ENCODE data around the gene PDE6G. TPM values are rescaled to one million over a fixed set of nuclear protein-coding genes. Genes with fewer than 3 reads are reported as not detected.

Gene PDE6G
- total and polyA plus RNA-seq, 2 of the 13 experiments (the other 11 are each of a cell fraction or from before 2014, with no cell fraction given): 1.4 to 6.7 TPM

DNA sequence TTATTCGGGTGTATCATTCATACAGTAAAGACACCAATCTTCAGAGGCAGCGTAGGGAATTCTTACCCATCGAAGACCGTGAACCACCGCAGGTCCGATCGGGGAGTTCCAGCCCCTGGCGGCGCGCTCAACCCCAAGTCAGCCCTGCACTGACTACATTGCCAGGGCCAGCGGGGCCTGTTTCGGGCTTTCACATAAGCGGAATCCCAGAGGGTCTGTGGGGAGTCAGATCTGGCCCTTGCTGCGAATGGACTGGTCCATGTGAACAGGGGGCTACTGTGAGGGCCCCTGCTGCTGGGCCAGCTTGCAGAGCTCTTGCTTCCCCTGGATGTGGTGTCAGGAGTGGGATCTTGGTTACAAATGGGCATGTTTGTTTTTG lies 7.6 kb downstream of the PDE6G start:
- Histone ChIP-seq H3K79me2 (ENCODE audit: insufficient read depth, low read length) (no peaks in the 10 kb centered on the region), H3K4me1 (ENCODE audit: insufficient read depth, low read length) (peaks cover 28% of the 10 kb centered on the region), H3K4me3 (replicated peaks in 1 of 3; ENCODE audit: insufficient read depth in 1 of 3, low read depth in 2 of 3, low read length in 3 of 3) (no peak overlapping the region), H3K36me3 (replicated peaks in 1 of 2; ENCODE audit: control insufficient read depth in 1 of 2, insufficient read depth in 2 of 2, low read length in 2 of 2) (no peaks in the 10 kb centered on the region), H3K9me3 (ENCODE audit: low read length) (peaks cover 6% of the 10 kb centered on the region; the same call in 1 of the 2 replicates), H3K4me2 (ENCODE audit: low read depth, low read length) (no peak overlapping the region), H3K27ac (ENCODE audit: extremely low read length, insufficient read depth, low read length) (no peak overlapping the region), H4K20me1 (ENCODE audit: insufficient read depth, low read length) (no peaks in the 10 kb centered on the region), H3K27me3 (ENCODE audit: control insufficient read depth in 1 of 2, insufficient read depth in 2 of 2, low read length in 2 of 2) (0 out of 5 replicates have a peak, but pooled peaks cover 0 to 7% of the 10 kb centered on the region in 2 experiments), H2AFZ (ENCODE audit: low read length) (no peak overlapping the region), H3K9ac (ENCODE audit: insufficient read depth, low read depth, low read length) (no peak overlapping the region)
- ChIA-PET POLR2A (no interaction called here), CTCF (ENCODE audit: low intra/inter-chr PET ratio, low total read pairs) (no interaction called here)
- TF ChIP-seq FOXK1 (CRISPR knock-in tag; IDR thresholded peaks at IDR 0.05; ENCODE audit: borderline replicate concordance, low read depth) (no peak), SALL1 (CRISPR knock-in tag; IDR thresholded peaks at IDR 0.05) (no peak), PLRG1 (conservative IDR thresholded peaks at IDR 0.05) (no peak)
- 82% methylated on average over 13 of the region's 14 CpGs for WGBS (ENCODE audit: low lambda C conversion rate)
- FAIRE-seq: no peak
- ATAC-seq: no peak
- no peak for DNase-seq (ENCODE audit: low spot score)
- intact Hi-C loops (cut with micrococcal nuclease; ENCODE audit: unreplicated experiment) (no loop called here), in situ Hi-C loops (cut with HindIII; ENCODE audit: extremely low pct_ligation_motif_present, low pct_unique_long_range_greater_than_20kb) (no loop called here)
- BruUV-seq (replicated peaks): no TSS peak

DNA sequence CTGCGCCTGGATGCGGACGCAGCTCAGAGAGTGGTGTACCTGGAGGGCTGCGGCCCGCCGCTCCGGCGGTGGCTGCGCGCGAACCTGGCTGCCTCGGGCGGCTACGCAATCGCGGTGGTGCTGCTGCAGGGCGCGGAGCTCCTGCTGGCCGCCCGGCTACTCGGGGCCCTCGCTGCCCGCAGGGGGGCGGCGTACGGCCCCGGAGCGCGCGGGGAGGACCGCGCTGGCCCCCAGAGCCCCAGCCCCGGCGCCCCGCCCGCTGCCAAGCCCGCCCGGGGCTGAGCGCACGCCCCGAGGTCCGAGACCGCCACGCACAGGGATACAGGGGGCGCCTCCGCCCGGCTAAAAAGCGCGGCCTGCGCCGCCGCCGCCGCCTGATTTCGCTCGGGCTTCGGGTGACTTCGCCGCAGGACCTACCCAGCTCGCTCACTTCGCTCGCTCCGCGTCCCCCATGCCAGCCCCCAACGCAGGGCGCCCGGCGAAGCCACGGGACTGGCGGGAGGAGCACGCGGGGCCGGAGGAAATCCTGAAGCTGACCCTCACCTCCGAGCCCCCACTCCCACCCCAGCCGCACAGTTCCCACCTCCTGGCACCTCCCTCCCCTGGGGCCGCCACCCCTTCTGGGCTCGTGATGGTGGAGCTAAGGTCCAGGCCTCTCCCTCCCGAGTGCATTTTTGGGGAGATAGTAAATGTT lies 8.2 kb downstream of the PDE6G start:
- 90% methylated on average over 74 of the region's 78 CpGs for WGBS (ENCODE audit: low lambda C conversion rate)
- Histone ChIP-seq H3K4me3 (replicated peaks in 1 of 3; ENCODE audit: insufficient read depth in 1 of 3, low read depth in 2 of 3, low read length in 3 of 3) (no peak overlapping the region), H3K36me3 (replicated peaks in 1 of 2; ENCODE audit: control insufficient read depth in 1 of 2, insufficient read depth in 2 of 2, low read length in 2 of 2) (no peaks in the 10 kb centered on the region), H3K27me3 (ENCODE audit: control insufficient read depth in 1 of 2, insufficient read depth in 2 of 2, low read length in 2 of 2) (0 out of 5 replicates have a peak, but pooled peaks cover 0 to 7% of the 10 kb centered on the region in 2 experiments), H3K9me3 (ENCODE audit: low read length) (peaks cover 6% of the 10 kb centered on the region; the same call in 1 of the 2 replicates), H4K20me1 (ENCODE audit: insufficient read depth, low read length) (no peaks in the 10 kb centered on the region), H3K79me2 (ENCODE audit: insufficient read depth, low read length) (no peaks in the 10 kb centered on the region), H2AFZ (ENCODE audit: low read length) (no peak overlapping the region), H3K9ac (ENCODE audit: insufficient read depth, low read depth, low read length) (no peak overlapping the region), H3K4me2 (ENCODE audit: low read depth, low read length) (no peak overlapping the region), H3K27ac (ENCODE audit: extremely low read length, insufficient read depth, low read length) (no peak overlapping the region), H3K4me1 (ENCODE audit: insufficient read depth, low read length) (peaks cover 23% of the 10 kb centered on the region)
- CTCF ChIA-PET (ENCODE audit: low intra/inter-chr PET ratio, low total read pairs): no interaction called here
- intact Hi-C loops (cut with micrococcal nuclease; ENCODE audit: unreplicated experiment) (no loop called here), in situ Hi-C loops (cut with HindIII; ENCODE audit: extremely low pct_ligation_motif_present, low pct_unique_long_range_greater_than_20kb) (no loop called here)
- DNase-seq (ENCODE audit: low spot score): no peak
- FAIRE-seq: no peak
- no TSS peak for BruUV-seq (replicated peaks)
- POLR2A ChIA-PET: interaction anchor here (1.2 kb wide), 1 partner anchor 12 kb away, joined by 4 read pairs; the partner anchor contains the start of gene NPLOC4
- no peak for ATAC-seq
- TF ChIP-seq ZNF10 (CRISPR knock-in tag; IDR thresholded peaks at IDR 0.05; ENCODE audit: borderline replicate concordance, low read depth) (no peak), KDM1A (CRISPR knock-in tag; IDR thresholded peaks at IDR 0.05) (no peak)
- TF ChIP-seq, protein P1, sequence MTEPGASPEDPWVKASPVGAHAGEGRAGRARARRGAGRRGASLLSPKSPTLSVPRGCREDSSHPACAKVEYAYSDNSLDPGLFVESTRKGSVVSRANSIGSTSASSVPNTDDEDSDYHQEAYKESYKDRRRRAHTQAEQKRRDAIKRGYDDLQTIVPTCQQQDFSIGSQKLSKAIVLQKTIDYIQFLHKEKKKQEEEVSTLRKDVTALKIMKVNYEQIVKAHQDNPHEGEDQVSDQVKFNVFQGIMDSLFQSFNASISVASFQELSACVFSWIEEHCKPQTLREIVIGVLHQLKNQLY (CRISPR knock-in tag; IDR thresholded peaks at IDR 0.05): no peak
- TF ChIP-seq, protein P2, sequence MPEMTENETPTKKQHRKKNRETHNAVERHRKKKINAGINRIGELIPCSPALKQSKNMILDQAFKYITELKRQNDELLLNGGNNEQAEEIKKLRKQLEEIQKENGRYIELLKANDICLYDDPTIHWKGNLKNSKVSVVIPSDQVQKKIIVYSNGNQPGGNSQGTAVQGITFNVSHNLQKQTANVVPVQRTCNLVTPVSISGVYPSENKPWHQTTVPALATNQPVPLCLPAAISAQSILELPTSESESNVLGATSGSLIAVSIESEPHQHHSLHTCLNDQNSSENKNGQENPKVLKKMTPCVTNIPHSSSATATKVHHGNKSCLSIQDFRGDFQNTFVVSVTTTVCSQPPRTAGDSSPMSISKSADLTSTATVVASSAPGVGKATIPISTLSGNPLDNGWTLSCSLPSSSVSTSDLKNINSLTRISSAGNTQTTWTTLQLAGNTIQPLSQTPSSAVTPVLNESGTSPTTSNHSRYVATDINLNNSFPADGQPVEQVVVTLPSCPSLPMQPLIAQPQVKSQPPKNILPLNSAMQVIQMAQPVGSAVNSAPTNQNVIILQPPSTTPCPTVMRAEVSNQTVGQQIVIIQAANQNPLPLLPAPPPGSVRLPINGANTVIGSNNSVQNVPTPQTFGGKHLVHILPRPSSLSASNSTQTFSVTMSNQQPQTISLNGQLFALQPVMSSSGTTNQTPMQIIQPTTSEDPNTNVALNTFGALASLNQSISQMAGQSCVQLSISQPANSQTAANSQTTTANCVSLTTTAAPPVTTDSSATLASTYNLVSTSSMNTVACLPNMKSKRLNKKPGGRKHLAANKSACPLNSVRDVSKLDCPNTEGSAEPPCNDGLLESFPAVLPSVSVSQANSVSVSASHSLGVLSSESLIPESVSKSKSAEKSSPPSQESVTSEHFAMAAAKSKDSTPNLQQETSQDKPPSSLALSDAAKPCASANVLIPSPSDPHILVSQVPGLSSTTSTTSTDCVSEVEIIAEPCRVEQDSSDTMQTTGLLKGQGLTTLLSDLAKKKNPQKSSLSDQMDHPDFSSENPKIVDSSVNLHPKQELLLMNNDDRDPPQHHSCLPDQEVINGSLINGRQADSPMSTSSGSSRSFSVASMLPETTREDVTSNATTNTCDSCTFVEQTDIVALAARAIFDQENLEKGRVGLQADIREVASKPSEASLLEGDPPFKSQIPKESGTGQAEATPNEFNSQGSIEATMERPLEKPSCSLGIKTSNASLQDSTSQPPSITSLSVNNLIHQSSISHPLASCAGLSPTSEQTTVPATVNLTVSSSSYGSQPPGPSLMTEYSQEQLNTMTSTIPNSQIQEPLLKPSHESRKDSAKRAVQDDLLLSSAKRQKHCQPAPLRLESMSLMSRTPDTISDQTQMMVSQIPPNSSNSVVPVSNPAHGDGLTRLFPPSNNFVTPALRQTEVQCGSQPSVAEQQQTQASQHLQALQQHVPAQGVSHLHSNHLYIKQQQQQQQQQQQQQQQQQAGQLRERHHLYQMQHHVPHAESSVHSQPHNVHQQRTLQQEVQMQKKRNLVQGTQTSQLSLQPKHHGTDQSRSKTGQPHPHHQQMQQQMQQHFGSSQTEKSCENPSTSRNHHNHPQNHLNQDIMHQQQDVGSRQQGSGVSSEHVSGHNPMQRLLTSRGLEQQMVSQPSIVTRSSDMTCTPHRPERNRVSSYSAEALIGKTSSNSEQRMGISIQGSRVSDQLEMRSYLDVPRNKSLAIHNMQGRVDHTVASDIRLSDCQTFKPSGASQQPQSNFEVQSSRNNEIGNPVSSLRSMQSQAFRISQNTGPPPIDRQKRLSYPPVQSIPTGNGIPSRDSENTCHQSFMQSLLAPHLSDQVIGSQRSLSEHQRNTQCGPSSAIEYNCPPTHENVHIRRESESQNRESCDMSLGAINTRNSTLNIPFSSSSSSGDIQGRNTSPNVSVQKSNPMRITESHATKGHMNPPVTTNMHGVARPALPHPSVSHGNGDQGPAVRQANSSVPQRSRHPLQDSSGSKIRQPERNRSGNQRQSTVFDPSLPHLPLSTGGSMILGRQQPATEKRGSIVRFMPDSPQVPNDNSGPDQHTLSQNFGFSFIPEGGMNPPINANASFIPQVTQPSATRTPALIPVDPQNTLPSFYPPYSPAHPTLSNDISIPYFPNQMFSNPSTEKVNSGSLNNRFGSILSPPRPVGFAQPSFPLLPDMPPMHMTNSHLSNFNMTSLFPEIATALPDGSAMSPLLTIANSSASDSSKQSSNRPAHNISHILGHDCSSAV (CRISPR knock-in tag; IDR thresholded peaks at IDR 0.05; ENCODE audit: borderline replicate concordance): no peak
